PFSK-1 (cell line): Measurements from ENCODE around the gene UBE2M.

Source experiments
- FOXP2 ChIP-seq: optimal IDR thresholded peaks from 2 replicates; pipeline ENCODE3; 2011; ENCODE audit warnings: borderline replicate concordance, control low read depth, inconsistent platforms; ENCODE audit not compliant: insufficient read depth; ENCODE audit errors: extremely low read length, extremely low read depth
- POLR2AphosphoS5 ChIP-seq: IDR thresholded peaks from 2 replicates; pipeline ENCODE4 v1.6.1; 2012; ENCODE audit warnings: low read depth, mild to moderate bottlenecking, control low read depth, low read length, moderate library complexity
- REST ChIP-seq, 2 experiments: IDR thresholded peaks; 2 replicates each; pipeline versions ENCODE4 v1.6.1 to v1.8.0; 2011 to 2012; ENCODE audit warnings: low read depth in 2 of 2, low read length in 2 of 2, control low read depth in 1 of 2, inconsistent platforms in 1 of 2, mild to moderate bottlenecking in 1 of 2, moderate library complexity in 1 of 2; ENCODE audit not compliant: insufficient read depth in 1 of 2
- SIN3A ChIP-seq: IDR thresholded peaks from 2 replicates; pipeline ENCODE4 v1.6.1; 2012; ENCODE audit warnings: mild to moderate bottlenecking, low read length, moderate library complexity, borderline replicate concordance; ENCODE audit not compliant: insufficient read depth
- TAF1 ChIP-seq: IDR thresholded peaks from 2 replicates; pipeline ENCODE4 v1.6.1; 2012; ENCODE audit warnings: low read length, control low read depth, borderline replicate concordance; ENCODE audit not compliant: insufficient read depth

The UBE2M gene

DNA sequence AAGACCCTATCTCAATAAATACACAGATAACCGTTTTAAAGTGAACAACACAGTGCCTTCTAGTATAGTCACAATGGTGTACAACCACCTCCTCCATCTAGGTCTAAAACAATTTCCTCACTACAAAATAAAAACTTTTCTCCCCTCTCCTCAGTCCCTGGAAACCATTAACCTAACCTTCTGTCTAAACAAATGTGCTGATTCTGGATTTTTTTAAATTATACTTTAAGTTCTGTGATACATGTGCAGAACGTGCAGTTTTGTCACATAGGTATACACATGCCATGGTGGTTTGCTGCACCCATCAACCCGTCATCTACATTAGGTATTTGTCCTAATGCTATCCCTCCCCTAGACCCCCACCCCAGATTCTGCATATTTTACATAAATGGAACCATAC lies 29.0 kb downstream of the UBE2M start:
- TF ChIP-seq SIN3A (no peak), FOXP2 (no peak), TAF1 (no peak)

GRCh38 chr19:58522709-58523108 lies 35.7 kb downstream of the UBE2M start:
- no peak for TF ChIP-seq TAF1
- no peak for TF ChIP-seq REST (IDR thresholded peaks at IDR 0.05; ENCODE audit: insufficient read depth in 1 of 2, low read depth in 2 of 2, low read length in 2 of 2)
- TF ChIP-seq SIN3A: no peak
- TF ChIP-seq POLR2AphosphoS5: no peak
- no peak for TF ChIP-seq FOXP2

- no peak for TF ChIP-seq POLR2AphosphoS5
- TF ChIP-seq REST (IDR thresholded peaks at IDR 0.05; ENCODE audit: insufficient read depth in 1 of 2, low read depth in 2 of 2, low read length in 2 of 2): no peak
- no peak for TF ChIP-seq FOXP2
- TF ChIP-seq TAF1: no peak
- no peak for TF ChIP-seq SIN3A
Measured at GRCh38 chr19:58521651-58522050, 36.8 kb downstream of the UBE2M start.

DNA sequence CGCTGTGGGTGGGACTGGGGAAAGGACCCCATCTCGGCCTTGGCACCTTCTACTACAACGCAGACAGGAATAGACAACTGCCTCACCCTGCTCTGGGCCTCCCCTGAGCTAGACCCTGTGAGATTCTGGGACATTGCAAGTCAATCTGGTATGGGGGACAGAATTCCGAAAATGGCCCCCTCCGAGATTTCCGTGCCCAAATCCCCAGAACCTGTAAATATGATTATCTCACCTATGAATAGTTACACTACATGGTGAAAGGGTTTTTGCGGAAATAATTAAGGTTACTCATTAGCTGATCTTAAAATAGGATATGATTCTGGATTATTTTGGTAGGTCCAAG lies 38.2 kb downstream of the UBE2M start:
- no peak for TF ChIP-seq POLR2AphosphoS5
- no peak for TF ChIP-seq FOXP2
- no peak for TF ChIP-seq TAF1

GRCh38 chr19:58519355-58520256 lies 38.8 kb downstream of the UBE2M start, which contains the start of gene ZBTB45:
Gene ZBTB45 (minus strand): TSS chr19:58519810. CDS start chr19:58517673, 2,137 bp downstream.
- 0 out of 2 replicates have a peak, but pooled peaks have one; percentile 86 for TF ChIP-seq SIN3A
- TF ChIP-seq TAF1: peak; percentile 95; the same call in 1 of the 2 replicates
- peak in 1 of 2 experiments; percentile 46; a peak in 1 of 4 replicates for TF ChIP-seq REST (IDR thresholded peaks at IDR 0.05; ENCODE audit: insufficient read depth in 1 of 2, low read depth in 2 of 2, low read length in 2 of 2)
- TF ChIP-seq POLR2AphosphoS5: peak; percentile 72; the same call in 1 of the 2 replicates
- TF ChIP-seq FOXP2: peak; percentile 93

- peak; percentile 40; the same call in 1 of the 2 replicates for TF ChIP-seq TAF1
- no peak for TF ChIP-seq POLR2AphosphoS5
- no peak for TF ChIP-seq FOXP2
- TF ChIP-seq REST (IDR thresholded peaks at IDR 0.05; ENCODE audit: insufficient read depth in 1 of 2, low read depth in 2 of 2, low read length in 2 of 2): no peak
Measured at GRCh38 chr19:58519087-58519354, 39.4 kb downstream of the UBE2M start.
